ENCODE data around the gene CCM2L. TPM values are rescaled to one million over a fixed set of nuclear protein-coding genes. Genes with fewer than 3 reads are reported as not detected.
A peak's percentile ranks its signal among the peaks of the same experiment; 100 is the strongest.

Gene CCM2L
- total and polyA plus RNA-seq, 9 of the 15 experiments (the other 6 are each of a cell fraction or from before 2014, with no cell fraction given) = 0.04 TPM; not detected in 8

DNA sequence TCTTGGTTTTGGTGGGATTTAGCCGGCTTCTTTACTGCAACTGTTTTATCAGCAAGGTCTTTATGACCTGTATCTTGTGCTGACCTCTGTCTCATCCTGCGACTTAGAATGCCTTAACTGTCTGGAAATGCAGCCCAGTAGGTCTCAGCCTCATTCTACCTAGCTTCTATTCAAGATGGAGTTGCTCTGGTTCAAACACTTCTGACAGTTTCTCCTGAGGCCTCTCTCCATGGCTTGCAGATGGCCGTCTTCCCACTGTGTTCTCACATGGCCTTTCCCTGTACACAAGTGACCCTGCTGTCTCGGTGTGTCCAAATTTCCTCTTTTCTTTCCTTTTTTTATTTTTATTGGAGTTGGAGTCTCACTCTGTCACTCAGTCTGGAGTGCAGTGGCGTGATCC is 4.2 kb upstream of the CCM2L start (continued):
- no peak for TF ChIP-seq SREBF1 (IDR thresholded peaks at IDR 0.05; ENCODE audit: borderline replicate concordance, low read depth, low read length)
- TF ChIP-seq, protein P1, sequence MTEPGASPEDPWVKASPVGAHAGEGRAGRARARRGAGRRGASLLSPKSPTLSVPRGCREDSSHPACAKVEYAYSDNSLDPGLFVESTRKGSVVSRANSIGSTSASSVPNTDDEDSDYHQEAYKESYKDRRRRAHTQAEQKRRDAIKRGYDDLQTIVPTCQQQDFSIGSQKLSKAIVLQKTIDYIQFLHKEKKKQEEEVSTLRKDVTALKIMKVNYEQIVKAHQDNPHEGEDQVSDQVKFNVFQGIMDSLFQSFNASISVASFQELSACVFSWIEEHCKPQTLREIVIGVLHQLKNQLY (CRISPR knock-in tag; conservative IDR thresholded peaks at IDR 0.05) = no peak
- peak; percentile 68; the same call in 1 of the 2 replicates for TF ChIP-seq NFXL1 (CRISPR knock-in tag; IDR thresholded peaks at IDR 0.05)
- TF ChIP-seq, protein P2, sequence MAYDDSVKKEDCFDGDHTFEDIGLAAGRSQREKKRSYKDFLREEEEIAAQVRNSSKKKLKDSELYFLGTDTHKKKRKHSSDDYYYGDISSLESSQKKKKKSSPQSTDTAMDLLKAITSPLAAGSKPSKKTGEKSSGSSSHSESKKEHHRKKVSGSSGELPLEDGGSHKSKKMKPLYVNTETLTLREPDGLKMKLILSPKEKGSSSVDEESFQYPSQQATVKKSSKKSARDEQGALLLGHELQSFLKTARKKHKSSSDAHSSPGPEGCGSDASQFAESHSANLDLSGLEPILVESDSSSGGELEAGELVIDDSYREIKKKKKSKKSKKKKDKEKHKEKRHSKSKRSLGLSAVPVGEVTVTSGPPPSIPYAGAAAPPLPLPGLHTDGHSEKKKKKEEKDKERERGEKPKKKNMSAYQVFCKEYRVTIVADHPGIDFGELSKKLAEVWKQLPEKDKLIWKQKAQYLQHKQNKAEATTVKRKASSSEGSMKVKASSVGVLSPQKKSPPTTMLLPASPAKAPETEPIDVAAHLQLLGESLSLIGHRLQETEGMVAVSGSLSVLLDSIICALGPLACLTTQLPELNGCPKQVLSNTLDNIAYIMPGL (CRISPR knock-in tag; IDR thresholded peaks at IDR 0.05) = no peak
- TF ChIP-seq CAMTA2 (CRISPR knock-in tag; conservative IDR thresholded peaks at IDR 0.05) = no peak
- TF ChIP-seq, protein P3, sequence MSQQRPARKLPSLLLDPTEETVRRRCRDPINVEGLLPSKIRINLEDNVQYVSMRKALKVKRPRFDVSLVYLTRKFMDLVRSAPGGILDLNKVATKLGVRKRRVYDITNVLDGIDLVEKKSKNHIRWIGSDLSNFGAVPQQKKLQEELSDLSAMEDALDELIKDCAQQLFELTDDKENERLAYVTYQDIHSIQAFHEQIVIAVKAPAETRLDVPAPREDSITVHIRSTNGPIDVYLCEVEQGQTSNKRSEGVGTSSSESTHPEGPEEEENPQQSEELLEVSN (IDR thresholded peaks at IDR 0.05; ENCODE audit: borderline replicate concordance in 1 of 2, extremely low read depth in 1 of 2, insufficient read depth in 1 of 2, insufficient read length in 1 of 2, low read depth in 1 of 2, low read length in 1 of 2, poor library complexity in 1 of 2, severe bottlenecking in 1 of 2) = no peak
- TF ChIP-seq, protein P4, sequence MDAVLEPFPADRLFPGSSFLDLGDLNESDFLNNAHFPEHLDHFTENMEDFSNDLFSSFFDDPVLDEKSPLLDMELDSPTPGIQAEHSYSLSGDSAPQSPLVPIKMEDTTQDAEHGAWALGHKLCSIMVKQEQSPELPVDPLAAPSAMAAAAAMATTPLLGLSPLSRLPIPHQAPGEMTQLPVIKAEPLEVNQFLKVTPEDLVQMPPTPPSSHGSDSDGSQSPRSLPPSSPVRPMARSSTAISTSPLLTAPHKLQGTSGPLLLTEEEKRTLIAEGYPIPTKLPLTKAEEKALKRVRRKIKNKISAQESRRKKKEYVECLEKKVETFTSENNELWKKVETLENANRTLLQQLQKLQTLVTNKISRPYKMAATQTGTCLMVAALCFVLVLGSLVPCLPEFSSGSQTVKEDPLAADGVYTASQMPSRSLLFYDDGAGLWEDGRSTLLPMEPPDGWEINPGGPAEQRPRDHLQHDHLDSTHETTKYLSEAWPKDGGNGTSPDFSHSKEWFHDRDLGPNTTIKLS (IDR thresholded peaks at IDR 0.05; ENCODE audit: borderline replicate concordance, low read depth) = no peak
- TF ChIP-seq RBM34 (IDR thresholded peaks at IDR 0.05; ENCODE audit: borderline replicate concordance, insufficient read depth, low read length) = no peak
- TF ChIP-seq ILF3 (IDR thresholded peaks at IDR 0.05; ENCODE audit: borderline replicate concordance) = no peak
- TF ChIP-seq, protein P5, sequence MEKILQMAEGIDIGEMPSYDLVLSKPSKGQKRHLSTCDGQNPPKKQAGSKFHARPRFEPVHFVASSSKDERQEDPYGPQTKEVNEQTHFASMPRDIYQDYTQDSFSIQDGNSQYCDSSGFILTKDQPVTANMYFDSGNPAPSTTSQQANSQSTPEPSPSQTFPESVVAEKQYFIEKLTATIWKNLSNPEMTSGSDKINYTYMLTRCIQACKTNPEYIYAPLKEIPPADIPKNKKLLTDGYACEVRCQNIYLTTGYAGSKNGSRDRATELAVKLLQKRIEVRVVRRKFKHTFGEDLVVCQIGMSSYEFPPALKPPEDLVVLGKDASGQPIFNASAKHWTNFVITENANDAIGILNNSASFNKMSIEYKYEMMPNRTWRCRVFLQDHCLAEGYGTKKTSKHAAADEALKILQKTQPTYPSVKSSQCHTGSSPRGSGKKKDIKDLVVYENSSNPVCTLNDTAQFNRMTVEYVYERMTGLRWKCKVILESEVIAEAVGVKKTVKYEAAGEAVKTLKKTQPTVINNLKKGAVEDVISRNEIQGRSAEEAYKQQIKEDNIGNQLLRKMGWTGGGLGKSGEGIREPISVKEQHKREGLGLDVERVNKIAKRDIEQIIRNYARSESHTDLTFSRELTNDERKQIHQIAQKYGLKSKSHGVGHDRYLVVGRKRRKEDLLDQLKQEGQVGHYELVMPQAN (IDR thresholded peaks at IDR 0.05; ENCODE audit: borderline replicate concordance) = no peak
- TF ChIP-seq, protein P6, sequence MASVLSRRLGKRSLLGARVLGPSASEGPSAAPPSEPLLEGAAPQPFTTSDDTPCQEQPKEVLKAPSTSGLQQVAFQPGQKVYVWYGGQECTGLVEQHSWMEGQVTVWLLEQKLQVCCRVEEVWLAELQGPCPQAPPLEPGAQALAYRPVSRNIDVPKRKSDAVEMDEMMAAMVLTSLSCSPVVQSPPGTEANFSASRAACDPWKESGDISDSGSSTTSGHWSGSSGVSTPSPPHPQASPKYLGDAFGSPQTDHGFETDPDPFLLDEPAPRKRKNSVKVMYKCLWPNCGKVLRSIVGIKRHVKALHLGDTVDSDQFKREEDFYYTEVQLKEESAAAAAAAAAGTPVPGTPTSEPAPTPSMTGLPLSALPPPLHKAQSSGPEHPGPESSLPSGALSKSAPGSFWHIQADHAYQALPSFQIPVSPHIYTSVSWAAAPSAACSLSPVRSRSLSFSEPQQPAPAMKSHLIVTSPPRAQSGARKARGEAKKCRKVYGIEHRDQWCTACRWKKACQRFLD (CRISPR knock-in tag; IDR thresholded peaks at IDR 0.05) = 0 out of 2 replicates have a peak, but pooled peaks have one; percentile 31
- TF ChIP-seq, protein P7, sequence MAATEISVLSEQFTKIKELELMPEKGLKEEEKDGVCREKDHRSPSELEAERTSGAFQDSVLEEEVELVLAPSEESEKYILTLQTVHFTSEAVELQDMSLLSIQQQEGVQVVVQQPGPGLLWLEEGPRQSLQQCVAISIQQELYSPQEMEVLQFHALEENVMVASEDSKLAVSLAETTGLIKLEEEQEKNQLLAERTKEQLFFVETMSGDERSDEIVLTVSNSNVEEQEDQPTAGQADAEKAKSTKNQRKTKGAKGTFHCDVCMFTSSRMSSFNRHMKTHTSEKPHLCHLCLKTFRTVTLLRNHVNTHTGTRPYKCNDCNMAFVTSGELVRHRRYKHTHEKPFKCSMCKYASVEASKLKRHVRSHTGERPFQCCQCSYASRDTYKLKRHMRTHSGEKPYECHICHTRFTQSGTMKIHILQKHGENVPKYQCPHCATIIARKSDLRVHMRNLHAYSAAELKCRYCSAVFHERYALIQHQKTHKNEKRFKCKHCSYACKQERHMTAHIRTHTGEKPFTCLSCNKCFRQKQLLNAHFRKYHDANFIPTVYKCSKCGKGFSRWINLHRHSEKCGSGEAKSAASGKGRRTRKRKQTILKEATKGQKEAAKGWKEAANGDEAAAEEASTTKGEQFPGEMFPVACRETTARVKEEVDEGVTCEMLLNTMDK (IDR thresholded peaks at IDR 0.05; ENCODE audit: borderline replicate concordance, insufficient read depth, low read depth, low read length, poor library complexity, severe bottlenecking) = no peak
- TF ChIP-seq ZNF766 (CRISPR knock-in tag; conservative IDR thresholded peaks at IDR 0.05) = peak; percentile 33; the same call in 1 of the 2 replicates

Data from K562 (cell line).